Middle frontal gyrus (tissue), 1 donor: Measurements from ENCODE around the gene POLR2A.
"Not testable (repeated sequence)": the region's sequence is repeated elsewhere in the genome, so short reads cannot be mapped to it uniquely, and the experiment has no call there.

Experiments used
- DNase-seq: peaks from one replicate; pipeline ENCODE4 v3.0.0-alpha.2; 2015; ENCODE audit warnings: low spot score; ENCODE audit errors: extremely low spot score

Gene POLR2A

DNA sequence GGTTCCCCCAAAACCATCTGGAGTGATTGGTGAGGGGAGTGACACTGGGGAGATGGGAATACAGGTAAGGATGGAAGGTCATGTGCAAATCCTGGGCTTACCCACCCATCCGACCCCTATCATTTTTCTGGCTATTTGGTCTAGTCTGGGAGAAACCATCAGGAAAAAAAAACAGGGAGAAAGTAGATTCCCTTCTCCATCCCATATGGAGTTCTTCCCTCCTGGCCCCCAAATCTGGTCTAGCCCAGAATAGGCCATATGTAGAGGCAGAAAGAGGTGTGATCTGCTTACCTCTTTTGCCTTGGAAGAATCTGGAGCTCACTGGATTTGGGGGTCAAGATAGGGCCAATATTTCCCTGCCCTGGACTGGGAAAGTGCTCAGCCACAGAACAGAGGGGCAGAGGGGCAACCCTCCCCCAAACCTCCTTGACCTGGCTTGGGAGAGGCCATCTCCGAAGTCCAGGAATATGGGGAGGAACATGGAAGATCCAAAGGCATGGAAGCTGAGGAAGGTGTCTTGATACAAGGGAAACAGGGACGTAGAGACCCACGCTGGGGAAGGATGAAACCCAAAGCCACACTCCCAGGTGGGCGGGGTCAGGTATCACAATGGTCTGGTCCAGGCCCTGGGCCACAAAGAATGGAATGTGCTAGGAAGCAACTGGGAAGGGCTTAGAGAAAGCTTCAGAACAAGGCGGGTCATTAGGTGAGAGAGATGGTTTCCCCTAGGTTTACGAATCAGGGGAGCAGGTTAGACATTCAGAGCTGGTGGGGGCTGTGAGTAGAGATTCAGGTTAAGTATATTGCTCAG, 23.1 kb upstream of the POLR2A start:
- DNase-seq = no peak

DNA sequence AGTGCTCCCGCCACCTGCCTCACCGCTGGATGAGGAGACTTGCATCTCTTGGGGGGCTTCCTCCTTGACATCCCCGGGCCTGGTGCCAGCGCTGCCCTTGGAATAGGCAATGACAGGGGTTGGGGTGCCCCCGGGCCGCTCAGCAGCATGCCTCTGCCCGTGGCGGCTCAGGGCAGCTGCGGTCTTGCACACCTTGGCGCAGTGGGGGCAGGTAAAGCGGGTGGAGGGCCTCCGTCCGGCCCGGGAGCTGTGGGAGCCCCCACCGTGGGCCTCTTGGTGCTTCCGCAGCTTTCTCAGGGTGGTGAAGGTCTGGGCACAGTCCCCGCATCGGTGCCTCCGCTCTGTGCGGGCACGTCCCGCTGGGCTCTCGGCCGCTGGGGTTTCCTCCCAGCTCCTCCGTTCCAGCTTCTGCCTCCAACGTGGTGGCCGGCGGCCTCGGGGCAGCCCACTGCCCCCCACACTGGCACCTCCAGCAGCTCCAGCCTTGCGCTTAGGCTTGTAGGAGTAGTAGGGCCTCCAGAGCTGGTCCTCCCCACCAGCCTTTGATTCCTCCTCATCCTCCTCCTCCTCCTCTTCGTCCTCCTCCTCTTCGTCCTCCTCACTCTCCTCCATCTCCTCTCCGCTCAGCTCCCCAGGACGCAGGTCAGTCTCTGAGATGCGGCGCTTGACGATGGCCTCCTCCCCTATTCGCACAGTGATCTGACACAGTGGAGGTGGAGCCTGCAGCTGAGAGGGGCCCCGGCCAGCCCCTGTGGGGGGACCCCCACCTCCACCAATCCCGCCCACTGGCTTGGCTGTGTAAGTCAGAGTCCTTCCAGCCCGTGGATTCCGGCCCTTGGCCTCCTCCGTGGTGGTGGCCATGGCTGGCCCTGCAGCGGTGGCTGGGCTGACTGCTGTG, 21.4 kb upstream of the POLR2A start:
- no peak for DNase-seq

DNA sequence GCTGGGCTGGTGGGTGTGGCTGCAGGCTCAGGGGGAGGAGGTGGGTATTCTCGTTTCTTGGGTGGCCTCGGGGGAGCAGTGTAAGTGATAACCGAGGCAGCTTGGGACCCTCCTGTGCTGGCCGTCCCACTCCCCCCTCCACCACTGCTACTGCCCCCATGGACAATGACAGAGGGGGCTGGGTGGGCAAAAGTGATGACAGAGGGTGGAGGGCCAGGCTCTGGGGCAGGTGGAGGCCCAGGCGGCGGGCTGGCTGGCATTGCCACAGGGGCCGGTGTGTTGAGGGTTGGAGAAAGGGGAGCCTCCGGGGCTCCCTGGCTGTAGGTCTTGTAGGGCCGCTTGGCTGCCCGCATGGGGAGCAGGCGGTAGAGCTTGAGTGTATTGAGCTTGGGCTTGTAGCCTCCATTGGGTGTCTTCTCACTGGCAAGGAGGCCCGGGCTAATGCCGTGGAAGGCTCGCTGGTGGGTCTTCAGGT, 20.8 kb upstream of the POLR2A start:
- no peak for DNase-seq

DNA sequence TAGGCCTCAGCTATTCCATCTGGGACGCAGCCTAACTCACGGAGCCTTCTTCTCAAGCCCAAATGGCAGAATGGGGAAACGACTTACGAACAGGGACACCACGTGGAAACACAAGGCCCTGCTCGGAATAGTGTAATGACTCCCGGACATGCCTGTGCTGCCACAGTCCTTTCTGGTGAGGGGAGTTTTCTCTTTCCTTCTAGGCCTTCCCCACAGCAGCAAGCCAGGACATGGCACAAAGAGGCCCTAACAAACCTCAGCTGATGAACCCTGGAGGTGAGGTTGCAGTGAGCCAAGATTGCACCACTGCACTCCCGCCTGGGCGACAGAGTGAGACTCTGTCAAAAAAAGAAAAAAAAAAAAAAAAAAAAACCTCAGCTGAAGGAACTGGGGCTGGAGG, 20.1 kb upstream of the POLR2A start:
- no peak for DNase-seq

DNA sequence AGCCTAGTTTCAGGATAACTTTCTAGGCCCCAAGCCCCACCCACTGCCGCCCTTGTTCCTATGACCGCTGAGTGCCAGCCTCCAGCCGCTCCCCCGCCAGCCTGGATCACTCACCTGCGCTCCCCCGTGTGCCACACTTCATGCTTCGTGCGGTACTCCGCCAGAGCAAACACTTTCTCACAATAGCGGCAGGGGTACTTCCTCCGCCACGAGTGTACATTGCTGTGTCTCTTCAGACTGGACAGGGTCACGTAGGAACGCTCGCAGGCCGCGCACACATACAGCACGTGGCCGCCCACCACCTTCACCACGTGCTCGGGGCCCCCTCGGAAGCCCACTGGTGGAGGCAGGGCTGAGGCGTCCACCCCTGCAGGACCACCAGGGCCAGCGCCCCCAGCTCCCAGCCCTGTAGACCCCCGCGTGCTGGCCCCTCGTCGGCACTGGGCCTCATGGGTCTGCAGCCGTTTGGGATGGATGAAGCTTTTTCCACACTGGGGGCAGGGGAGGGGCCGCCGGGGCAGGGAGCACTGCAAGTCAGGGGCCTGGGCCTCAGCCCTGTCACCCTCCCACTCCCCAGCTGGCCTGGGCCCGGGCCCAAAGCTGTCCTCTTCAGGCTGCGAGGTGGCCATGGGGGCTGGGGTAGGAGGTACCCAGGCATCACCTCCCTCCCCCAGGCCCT, 18.4 kb upstream of the POLR2A start:
- DNase-seq = no peak

DNA sequence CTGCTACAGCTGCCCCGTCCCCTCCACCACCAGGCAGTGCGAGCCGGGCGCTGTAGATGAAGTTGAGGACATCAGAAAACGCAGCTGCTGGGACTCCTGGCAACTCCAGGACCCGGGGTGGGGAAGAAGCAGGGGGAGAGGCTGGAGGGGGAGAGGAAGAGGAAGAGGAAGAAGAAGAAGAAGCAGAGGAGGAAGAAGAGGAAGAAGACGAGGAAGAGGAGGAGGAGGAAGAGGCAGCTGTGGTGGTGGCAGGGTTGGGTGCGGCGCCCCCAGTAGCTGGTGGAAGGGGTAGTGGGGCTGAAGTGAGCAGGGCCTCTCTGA, 17.9 kb upstream of the POLR2A start:
- no peak for DNase-seq

DNA sequence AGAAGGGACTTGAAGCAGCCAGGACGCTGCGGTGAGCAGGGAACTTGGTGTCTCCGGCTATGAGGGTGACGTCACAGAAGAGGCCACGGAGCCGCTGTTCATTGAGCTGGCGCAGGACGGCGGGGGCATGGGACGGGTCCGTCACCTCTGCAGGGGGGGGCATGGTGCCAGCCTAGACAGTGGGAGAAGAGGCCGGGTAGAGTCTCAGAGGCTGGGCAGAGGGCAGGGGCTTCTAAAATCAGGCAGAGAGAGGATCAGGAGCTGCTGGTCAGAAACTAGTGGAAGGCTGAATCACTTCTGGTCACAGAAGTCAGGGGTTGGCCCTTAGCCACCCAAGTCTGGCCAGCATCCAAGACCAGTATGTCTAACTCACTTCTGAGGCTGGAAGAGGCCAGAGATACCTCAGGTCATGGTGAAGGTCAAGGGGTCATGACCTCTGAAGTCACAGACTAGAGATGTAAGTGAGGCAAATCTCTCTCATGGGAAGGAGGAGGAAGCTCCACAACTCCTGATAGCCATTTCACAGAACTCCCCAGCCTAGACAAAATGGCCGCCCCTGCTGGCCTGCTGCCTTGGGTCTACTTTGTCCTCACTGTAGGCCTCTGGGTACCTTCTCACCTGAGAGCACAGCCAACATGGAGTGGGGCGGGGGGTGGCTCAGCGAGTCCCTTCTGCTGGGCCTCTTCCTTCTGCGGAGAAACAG, 17.4 kb upstream of the POLR2A start:
- no peak for DNase-seq

DNA sequence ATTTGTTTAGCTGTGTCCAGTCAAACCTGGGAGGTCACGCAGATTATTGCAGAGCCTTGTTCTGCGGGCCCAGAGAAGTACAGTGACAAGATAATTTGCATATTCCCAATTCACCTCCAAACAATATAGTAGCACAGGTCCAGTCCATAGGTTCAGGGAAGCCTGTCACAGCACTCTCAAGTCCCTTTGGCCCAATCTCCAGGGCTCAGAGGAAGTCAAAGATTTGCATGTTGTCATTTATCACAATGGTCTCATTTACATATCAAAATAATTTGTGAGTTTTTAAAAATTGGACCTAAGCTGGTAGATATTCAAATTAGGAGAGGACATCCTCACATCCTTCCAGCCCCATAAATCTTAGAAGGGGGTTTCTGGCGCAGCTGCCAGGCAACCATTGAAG, 16.7 kb upstream of the POLR2A start:
- no peak for DNase-seq

DNA sequence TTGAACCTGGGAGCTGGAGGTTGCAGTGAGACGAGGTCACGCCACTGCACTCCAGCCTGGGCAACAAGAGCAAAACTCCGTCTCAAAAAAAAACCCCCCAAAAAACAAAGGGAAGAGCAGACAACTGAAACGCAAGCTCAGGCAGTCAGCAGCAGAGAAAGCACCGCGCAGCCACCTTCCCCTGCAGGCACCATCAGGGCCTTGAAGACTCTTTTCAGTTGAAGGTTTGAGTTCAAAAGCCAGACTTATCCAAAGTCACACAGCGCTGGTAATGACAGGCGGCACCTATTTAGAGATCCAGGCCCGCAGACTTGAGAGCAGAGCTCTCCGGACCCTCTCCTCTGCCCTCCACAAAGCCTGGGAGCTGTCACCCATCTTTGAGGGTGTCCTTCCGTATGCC, 15.9 kb upstream of the POLR2A start:
- DNase-seq = no peak

DNA sequence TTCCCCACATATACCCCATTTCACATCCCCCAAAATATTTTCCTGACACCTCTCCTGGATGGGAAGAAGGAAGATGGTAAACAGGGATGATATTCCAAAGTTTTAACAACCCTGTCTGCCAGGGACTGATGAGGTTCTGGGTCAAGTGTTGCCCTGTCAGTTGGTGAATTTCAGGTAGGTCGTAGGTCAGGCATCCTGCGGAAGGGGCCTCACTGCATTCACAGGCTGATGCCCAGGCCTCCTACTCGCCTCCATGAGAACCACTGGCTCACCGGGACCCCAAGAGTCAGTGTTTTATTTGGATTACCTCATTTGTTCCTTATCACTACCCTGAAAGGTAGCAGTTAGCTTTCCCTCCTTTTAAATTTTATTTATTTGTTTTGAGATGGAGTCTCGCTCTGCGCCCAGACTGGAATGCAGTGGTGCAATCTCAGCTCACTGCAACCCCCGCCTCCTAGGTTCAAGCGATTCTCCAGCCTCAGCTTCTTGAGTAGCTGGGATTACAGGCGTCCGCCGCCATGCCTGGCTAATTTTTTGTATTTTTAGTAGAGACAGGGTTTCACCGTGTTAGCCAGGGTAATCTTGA, 15.3 kb upstream of the POLR2A start:
- DNase-seq = no peak

DNA sequence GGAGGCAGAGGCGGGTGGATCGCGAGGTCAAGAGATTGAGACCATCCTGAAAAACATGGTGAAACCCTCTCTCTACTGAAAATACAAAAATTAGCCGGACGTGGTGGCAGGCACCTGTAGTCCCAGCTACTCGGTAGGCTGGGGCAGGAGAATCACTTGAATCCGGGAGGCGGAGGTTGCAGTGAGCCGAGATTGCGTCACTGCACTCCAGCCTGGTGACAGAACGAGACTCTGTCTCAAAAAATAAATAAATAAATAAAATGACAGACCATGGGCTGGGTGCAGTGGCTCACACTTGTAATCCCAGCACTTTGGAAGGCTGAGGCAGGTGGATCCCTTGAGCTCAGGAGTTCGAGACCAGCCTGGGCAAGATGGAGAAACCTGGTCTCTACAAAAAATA, 14.3 kb upstream of the POLR2A start:
- not testable (repeated sequence) for DNase-seq

DNA sequence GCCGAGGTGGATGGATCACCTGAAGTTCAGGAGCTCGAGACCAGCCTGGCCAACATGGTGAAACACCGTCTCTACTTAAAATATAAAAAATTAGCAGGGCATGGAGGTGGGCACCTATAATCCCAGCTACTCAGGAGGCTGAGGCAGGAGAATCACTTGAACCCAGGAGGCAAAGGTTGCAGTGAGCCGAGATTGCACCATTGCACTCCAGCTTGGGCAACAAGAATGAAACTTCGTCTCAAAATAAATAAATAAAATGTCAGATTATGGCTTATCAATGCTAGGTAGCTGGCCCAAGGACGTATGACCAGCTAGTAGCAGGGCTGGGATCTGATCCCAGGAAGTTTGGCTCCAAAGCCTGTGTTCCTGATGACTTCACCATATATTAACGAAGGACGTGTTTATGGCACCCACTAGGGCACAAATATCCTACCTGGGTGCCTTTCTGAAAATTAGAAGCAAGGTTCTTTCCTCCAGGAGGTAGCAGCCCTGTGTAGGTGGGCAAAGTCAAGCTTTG, 13.7 kb upstream of the POLR2A start:
- DNase-seq = not testable (repeated sequence)

DNA sequence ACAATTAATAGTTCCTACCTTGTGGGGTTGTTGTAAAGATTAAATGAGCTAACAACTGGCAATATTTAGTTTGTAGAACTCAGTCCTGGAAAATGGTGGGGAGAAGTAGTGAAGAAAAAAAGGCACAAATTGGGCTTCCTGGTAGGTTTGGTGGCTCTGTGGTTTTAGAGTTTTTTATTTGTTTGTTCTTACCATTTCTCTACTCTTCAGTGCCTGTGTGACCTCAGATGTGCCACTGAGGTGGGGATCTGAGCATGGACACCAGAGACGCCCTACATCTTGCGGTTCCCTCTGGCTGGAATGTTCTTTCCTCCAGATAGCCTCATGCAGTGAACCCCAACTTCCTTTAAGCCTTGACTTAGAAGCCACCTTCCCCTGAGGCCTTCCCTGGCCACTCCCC, 12.4 kb upstream of the POLR2A start:
- DNase-seq = no peak

DNA sequence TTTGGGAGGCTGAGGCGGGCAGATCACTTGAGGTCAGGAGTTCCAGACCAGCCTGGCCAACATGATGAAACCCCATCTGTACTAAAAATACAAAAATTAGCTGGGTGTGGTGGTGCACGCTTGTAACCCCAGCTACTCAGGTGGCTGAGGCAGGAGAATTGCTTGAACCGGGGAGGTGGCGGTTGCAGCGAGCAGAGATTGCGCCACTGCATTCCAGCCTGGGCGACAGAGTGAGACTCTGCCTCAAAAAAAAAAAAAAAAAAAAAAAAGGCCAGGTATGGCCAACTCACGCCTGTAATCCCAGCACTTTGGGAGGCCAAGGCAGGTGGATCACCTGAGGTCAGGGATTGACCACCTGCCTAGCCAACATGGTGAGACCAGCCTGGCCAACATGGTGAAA, 9.4 kb upstream of the POLR2A start:
- DNase-seq = not testable (repeated sequence)

DNA sequence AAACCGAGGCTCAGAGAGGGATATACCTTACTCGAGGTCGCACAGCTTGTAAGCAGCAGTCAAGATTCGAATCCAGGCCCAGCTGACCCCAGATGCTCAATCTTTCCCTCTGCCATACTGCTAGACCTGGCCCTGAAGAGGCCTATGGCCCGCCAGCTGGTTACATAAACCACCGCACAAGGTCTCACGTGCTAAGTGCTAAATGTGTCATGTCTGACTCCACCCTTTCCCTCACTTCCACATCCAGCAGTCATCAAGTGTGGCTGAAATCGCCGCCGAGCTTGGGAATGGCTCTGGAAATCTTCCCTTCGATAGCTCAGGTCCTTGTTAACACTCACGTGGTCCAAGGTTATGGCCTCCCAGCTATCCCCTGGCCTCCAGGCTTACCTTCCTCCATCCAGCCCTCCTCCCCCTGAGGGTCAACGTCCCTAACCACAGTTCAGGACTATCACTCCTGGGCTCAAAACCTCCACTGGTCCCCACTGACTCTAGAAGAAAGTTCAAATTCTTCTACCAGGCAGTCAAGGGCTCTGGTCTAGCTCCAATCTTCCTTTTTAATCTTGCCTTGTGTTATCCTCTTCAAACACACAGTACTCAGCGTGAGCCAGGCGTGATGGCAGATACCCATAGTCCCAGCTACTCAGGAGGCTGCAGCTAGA, 8.3 kb upstream of the POLR2A start:
- no peak for DNase-seq

DNA sequence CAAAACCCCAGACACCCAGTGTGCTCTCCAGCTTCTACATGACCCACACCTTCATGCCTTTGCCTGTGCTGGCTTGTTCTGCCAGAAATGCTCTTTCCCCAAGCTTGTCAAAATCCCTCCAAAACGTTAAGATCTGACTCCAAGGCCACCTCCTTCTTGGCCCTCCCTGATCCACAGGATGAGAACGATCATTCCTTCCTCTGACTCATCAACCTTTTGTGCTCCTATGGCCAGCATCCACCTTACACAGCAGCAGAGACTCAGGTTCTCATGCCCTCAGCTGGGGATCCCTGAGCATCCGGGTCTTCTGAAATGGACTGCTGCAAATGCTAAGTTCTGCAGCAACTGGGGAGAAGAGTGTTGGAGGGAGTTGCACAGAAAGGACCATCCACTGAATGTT, 7.7 kb upstream of the POLR2A start:
- DNase-seq = no peak

DNA sequence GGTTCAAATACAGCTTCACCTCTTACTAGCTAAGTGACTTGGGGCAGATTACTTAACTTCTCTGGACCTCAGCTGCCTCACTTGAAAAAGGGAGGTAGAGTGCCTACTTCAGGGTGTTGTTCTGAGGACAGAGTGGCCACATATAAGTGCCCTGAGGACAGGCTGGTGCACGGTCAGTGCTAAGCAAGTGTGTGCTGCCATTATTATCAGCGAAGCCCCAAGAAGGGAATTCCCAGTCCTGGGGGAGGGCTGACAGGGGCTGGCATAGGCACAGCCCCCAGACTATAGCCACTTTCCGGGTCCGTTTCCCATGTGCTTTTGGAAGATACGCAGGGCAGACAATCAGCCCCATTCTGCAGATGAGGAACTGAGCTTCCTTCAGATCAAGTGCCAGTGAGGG, 7.2 kb upstream of the POLR2A start:
- DNase-seq = no peak

DNA sequence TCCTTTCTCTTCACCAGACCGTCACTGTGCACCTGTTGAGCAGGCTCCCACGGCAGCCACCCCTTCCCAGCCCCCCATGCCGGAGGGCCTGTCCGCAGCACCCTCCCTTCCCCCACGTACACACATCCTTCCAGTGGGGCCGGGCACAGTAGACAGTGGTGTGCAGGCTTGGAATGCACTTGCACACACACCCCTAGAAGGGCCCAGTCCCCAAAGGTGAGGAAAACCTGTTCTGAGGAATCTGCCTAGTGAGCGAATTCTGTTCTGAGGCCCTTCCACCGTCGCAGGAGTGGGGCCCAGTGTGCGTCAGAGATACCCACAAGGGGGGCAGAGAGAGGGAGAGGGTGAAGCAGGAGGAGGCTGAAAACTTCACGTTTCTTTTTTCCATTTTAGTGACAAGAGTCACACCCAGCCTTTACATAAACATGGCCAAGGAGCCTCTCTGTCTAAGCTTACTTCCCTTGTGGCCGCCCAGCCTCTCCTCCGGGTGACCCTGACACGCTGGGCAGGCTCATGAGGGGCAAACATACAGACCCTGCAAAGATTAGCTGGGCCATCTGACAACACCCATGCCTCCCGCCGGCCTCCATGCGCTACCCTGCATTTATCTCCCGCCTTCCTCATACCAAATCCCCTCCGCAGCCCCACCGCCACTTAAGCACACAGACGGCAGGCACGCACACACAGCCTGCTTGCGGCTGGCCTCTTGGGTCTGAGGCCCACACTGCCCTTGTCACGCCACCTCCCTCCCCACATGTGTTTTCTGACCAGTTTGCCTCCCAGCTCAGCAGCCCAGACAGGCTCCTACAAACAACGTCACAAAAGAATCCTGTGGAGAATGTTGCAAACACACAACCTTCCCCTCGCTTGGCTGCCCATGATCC, 6.5 kb upstream of the POLR2A start:
- no peak for DNase-seq
